Body of pancreas (tissue), 4 donors: Measurements from ENCODE around the gene TMEM255B.

Experiments used
- CTCF ChIP-seq, 7 experiments: fragments of 450-650 bp in 4 of 7; fragments of 200-600 bp in 3 of 7; sonication (generic) in 3 of 7; IDR thresholded peaks; one replicate each; pipeline ENCODE4 v1.5.1; 2016 to 2019; ENCODE audit warnings: antibody characterized with exemption in 7 of 7
- POLR2A ChIP-seq, 3 donors: fragments of 450-650 bp; IDR thresholded peaks; one replicate each; pipeline ENCODE4 v1.6.1; 2016; ENCODE audit warnings: antibody characterized with exemption in 3 of 3, mild to moderate bottlenecking in 2 of 3

DNA sequence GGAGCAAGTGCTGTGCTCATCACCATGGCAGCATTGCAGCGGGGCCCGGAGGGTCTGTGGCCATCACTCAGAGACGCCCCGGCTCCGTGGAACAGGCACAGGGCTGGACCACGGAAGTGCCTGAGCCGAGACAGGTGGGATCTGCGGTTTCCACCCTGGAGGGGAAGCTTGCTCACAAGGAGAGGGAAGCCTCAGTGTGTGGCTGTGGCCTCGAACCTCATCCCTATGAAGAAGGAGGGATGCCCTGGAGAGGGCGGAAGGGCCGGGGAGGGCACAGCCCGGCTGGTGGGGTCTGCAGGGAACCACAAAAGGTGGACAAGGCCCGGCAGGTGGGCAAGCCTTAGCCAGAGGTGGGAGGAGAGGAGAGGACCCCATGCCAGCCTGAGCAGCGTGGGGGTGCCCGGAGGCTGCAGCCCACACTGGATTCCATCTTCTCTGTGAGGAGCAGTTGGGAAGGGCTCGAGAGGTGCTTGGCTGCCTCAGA is 30.4 kb upstream of the TMEM255B start:
- TF ChIP-seq CTCF (IDR thresholded peaks at IDR 0.05) (no peak), POLR2A (IDR thresholded peaks at IDR 0.05) (no peak)
